GM18511 (cell line): ENCODE data around the gene CREB5.

Source experiments
- ATAC-seq: cut with Tn5 transposase; IDR thresholded peaks from one replicate; pipeline ENCODE4 v1.9.1; 2021; ENCODE audit warnings: mild to moderate bottlenecking, moderate library complexity; ENCODE audit not compliant: unreplicated experiment

Gene CREB5

DNA sequence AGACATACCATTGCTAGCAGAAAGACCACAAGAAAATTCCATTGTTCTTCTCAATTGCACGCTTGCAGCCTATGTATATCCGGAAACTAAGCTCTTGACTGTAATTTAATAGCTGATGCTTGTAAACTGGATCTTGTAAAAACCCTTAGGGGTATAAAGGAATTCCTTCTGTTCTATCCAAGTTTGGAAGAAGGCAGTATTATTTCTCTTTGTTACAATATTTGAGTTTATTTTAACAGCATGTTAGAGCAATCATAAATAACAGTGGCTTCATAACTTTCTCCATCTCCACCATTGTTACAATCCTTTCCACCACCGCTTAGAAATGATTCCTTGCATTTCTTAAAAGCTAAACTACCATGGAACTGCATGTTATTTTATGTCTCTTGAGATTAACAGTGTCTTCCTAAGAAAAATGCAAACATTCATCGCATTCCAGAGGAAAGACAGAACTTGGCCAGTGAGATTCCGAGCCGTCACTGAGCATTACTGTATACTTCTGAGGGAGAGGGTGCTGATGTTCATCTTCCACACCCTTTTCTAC, 453.4 kb downstream of the CREB5 start:
- ATAC-seq = no peak

DNA sequence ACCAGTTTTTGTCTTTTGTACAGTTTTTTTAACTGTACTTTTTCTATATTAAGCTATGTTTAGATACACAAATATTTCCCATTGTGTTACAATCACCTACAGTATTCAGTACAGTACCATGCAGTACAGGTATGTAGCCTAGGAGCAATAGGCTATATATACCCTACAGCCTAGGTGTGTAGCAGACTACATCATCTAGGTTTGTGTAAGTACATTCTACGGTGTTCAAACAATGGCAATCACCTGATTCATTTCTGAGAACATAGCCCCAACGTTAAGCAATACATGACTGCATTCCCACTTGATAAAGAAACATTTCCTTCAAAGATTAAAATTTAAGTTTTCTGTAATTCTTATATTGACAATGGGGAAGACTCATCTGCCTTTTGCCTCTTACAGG, 456.4 kb downstream of the CREB5 start:
- no peak for ATAC-seq

DNA sequence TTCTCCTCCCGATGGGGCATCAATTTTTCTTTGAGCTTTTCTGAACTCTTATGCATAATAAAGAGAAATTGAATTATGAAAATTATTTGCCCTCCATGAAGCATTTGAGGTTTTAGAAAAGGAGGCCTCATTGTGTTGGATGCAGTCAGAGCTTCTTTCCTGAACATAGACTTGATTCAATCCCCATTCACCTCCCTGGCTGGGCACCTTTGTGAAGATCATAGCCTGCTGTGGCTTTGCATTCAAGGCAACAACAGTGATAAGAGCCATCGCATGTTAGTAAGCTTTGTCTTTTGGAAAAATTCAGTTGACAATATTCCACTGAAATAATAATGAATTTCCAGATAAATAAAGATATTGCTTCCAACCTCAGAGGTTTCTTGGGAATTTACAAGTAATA, 458.8 kb downstream of the CREB5 start:
- no peak for ATAC-seq

- no peak for ATAC-seq
Measured at GRCh38 chr7:28871631-28872030, 459.3 kb downstream of the CREB5 start.

DNA sequence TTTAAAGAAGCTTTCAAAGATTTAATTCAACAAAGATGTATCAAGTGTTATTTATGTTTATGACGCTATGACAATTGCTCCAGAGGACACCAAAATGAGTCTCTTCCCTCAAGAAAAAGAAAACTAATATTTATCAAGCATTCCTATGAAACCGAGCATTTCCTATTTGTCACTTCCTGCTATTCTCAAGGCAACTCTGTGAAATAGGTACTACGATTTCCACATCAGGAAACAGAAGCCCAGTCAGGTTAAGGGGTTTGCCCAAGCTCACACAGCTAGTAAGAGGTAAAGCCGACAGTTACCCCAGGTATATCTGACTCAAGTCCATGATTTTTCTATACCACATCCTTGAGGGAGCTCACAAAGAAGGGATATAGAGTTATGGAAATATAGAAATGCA, 459.9 kb downstream of the CREB5 start:
- no peak for ATAC-seq

- ATAC-seq = no peak
Measured at GRCh38 chr7:28873365-28873764, 461.0 kb downstream of the CREB5 start.

DNA sequence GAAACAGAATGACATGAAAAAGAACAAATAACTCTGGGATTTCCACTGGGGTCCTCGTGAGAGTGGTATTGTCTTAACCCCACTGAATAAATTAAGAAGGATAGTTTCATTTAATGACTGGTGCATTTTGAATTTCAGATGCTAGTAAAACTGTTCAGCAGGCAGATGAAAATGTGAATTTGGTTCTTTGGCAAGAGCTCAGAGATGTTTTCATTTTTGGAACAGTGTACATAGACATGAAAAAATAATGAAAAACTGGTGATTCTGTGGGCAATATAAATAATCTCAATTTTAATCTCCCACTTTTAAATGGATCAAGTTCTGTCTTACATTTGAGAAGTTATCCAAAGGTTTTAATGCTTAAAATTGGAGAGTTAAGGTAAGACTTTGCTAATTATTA, 461.7 kb downstream of the CREB5 start:
- ATAC-seq = no peak
